Liver (tissue), 9 donors: ENCODE results near the gene RBM20. TPM values are rescaled to one million over a fixed set of nuclear protein-coding genes. Genes with fewer than 3 reads are reported as not detected.
A peak's percentile ranks its signal among the peaks of the same experiment; 100 is the strongest.

ENCODE experiments used
- DNase-seq: peaks from one replicate; pipeline ENCODE4 v3.0.0-alpha.2; 2017; ENCODE audit warnings: low spot score
- H3K27ac ChIP-seq, 2 donors: one replicate each; pipeline ENCODE4 v1.7.0; 2013; ENCODE audit warnings: inconsistent platforms in 2 of 2, low read length in 2 of 2, control low read depth in 1 of 2, low read depth in 1 of 2, mild to moderate bottlenecking in 1 of 2
- H3K27me3 ChIP-seq, 4 donors: one replicate each; pipeline versions ENCODE4 v1.6.1 to v1.7.0; 2013; ENCODE audit warnings: low read length in 3 of 4, inconsistent platforms in 1 of 4, mild to moderate bottlenecking in 1 of 4, moderate library complexity in 1 of 4; ENCODE audit not compliant: control insufficient read depth in 4 of 4, insufficient read depth in 4 of 4
- H3K36me3 ChIP-seq, 4 donors: one replicate each; pipeline versions ENCODE4 v1.6.1 to v1.7.0; 2013; ENCODE audit warnings: low read length in 3 of 4, mild to moderate bottlenecking in 3 of 4, low read depth in 1 of 4, moderate library complexity in 1 of 4; ENCODE audit not compliant: control insufficient read depth in 4 of 4, insufficient read depth in 3 of 4
- H3K4me1 ChIP-seq, 4 donors: one replicate each; pipeline versions ENCODE4 v1.6.1 to v1.7.0; 2013; ENCODE audit warnings: low read length in 3 of 4, mild to moderate bottlenecking in 3 of 4, moderate library complexity in 1 of 4; ENCODE audit not compliant: control insufficient read depth in 4 of 4, insufficient read depth in 4 of 4
- H3K4me3 ChIP-seq, 3 donors: one replicate each; pipeline versions ENCODE4 v1.6.1 to v1.7.0; 2013; ENCODE audit warnings: low read length in 3 of 3, control low read depth in 1 of 3, low read depth in 1 of 3, mild to moderate bottlenecking in 1 of 3
- H3K9ac ChIP-seq, 2 donors: one replicate each; pipeline ENCODE4 v1.7.0; 2013; ENCODE audit warnings: low read length in 2 of 2, mild to moderate bottlenecking in 2 of 2, moderate library complexity in 2 of 2, control low read depth in 1 of 2, low read depth in 1 of 2
- H3K9me3 ChIP-seq, 4 donors: one replicate each; pipeline versions ENCODE4 v1.6.1 to v1.7.0; 2013; ENCODE audit warnings: low read length in 3 of 4; ENCODE audit not compliant: control insufficient read depth in 4 of 4
- CTCF ChIP-seq: fragments of 150-350 bp; IDR thresholded peaks from 2 replicates; pipeline ENCODE4 v1.5.1; 2017; ENCODE audit warnings: improper control_type of control experiment, low read depth, low read length; ENCODE audit not compliant: missing input control
- EGR1 ChIP-seq, 2 donors: IDR thresholded peaks; 2 replicates each; pipeline ENCODE4 v1.6.1; 2016 to 2018; ENCODE audit warnings: antibody characterized with exemption in 2 of 2, low read depth in 2 of 2
- FOXA1 ChIP-seq: IDR thresholded peaks from 2 replicates; pipeline ENCODE4 v1.6.1; 2016; ENCODE audit warnings: antibody characterized with exemption
- FOXA2 ChIP-seq: IDR thresholded peaks from 2 replicates; pipeline ENCODE4 v1.6.1; 2016; ENCODE audit warnings: antibody characterized with exemption
- GABPA ChIP-seq, 2 donors: IDR thresholded peaks in 1 of 2; conservative IDR thresholded peaks in 1 of 2; 2 replicates each; pipeline ENCODE4 v1.6.1; 2016; ENCODE audit warnings: antibody characterized with exemption in 2 of 2, mild to moderate bottlenecking in 1 of 2, moderate library complexity in 1 of 2
- HNF4A ChIP-seq, 2 donors: conservative IDR thresholded peaks; 2 replicates each; pipeline ENCODE4 v1.6.1; 2016; ENCODE audit warnings: antibody characterized with exemption in 2 of 2, mild to moderate bottlenecking in 2 of 2
- HNF4G ChIP-seq: IDR thresholded peaks from 2 replicates; pipeline ENCODE4 v1.6.1; 2016; ENCODE audit warnings: antibody characterized with exemption
- JUND ChIP-seq, 2 donors: IDR thresholded peaks; 2 replicates each; pipeline ENCODE4 v1.6.1; 2016; ENCODE audit warnings: antibody characterized with exemption in 2 of 2
- MAX ChIP-seq: IDR thresholded peaks from 2 replicates; pipeline ENCODE4 v1.6.1; 2016; ENCODE audit warnings: antibody characterized with exemption
- NR2F2 ChIP-seq: IDR thresholded peaks from 2 replicates; pipeline ENCODE4 v1.6.1; 2016; ENCODE audit warnings: antibody characterized with exemption
- RAD21 ChIP-seq, 2 donors: IDR thresholded peaks; 2 replicates each; pipeline ENCODE4 v1.6.1; 2016; ENCODE audit warnings: antibody characterized with exemption in 2 of 2, mild to moderate bottlenecking in 2 of 2
- REST ChIP-seq: IDR thresholded peaks from 2 replicates; pipeline ENCODE4 v1.6.1; 2016; ENCODE audit warnings: antibody characterized with exemption, mild to moderate bottlenecking
- RXRA ChIP-seq, 2 donors: IDR thresholded peaks; 2 replicates each; pipeline ENCODE4 v1.6.1; 2017 to 2018; ENCODE audit warnings: antibody characterized with exemption in 2 of 2, mild to moderate bottlenecking in 1 of 2
- SP1 ChIP-seq: IDR thresholded peaks from 2 replicates; pipeline ENCODE4 v1.6.1; 2018; ENCODE audit warnings: antibody characterized with exemption, mild to moderate bottlenecking
- TAF1 ChIP-seq: conservative IDR thresholded peaks from 2 replicates; pipeline ENCODE4 v1.6.1; 2016; ENCODE audit warnings: antibody characterized with exemption, mild to moderate bottlenecking
- YY1 ChIP-seq: IDR thresholded peaks from 2 replicates; pipeline ENCODE4 v1.6.1; 2016; ENCODE audit warnings: antibody characterized with exemption, mild to moderate bottlenecking
- ZBTB33 ChIP-seq: IDR thresholded peaks from 2 replicates; pipeline ENCODE4 v1.6.1; 2016; ENCODE audit warnings: antibody characterized with exemption
- WGBS: extraction: QIAGEN DNeasy Blood & Tissue Kit; methylation state at CpG from one replicate; pipeline ENCODE4 v1.1.7; 2013; 5-methylcytosine and 5-hydroxymethylcytosine counted together
- polyA plus RNA-seq, 2 donors: library from polyadenylated mRNA; stranded (reverse) in 1 of 2; unstranded in 1 of 2; fragments of 200-250 nt in 1 of 2; fragments of >200 nt in 1 of 2; fragmentation: Nextera tagmentation in 1 of 2; extraction: Ambion mirVana in 1 of 2; gene quantifications; one replicate each; pipeline versions ENCODE4 v1.2.1 to v1.2.3, GENCODE V29; 2013 to 2015
- total RNA-seq, 2 donors: library from RNA; depleted of rRNA; stranded (reverse); fragments of >200 nt; gene quantifications; one replicate each; pipeline ENCODE4 v1.2.3, GENCODE V29; 2014
- donor health status: healthy.
- donor health status: healthy.
- donor health status: healthy.
- donor health status: healthy.
- donor health status: healthy.

The RBM20 gene
- total and polyA plus RNA-seq, 4 donors: 0.03 to 0.08 (median 0.05) TPM; not detected in 1

GRCh38 chr10:110813743-110814472, 169.8 kb downstream of the RBM20 start:
- no peak overlapping the region for H3K27ac ChIP-seq
- TF ChIP-seq HNF4A (conservative IDR thresholded peaks at IDR 0.05) (peak; percentile 89 to 94), RAD21 (IDR thresholded peaks at IDR 0.05) (peak in 1 of 2 donors; percentile 26), RXRA (IDR thresholded peaks at IDR 0.05) (peak; percentile 53 to 70), FOXA2 (peak; percentile 11), HNF4G (peak; percentile 73), REST (no peak), FOXA1 (no peak), GABPA (IDR thresholded peaks at IDR 0.05 in 1 of 2, conservative IDR thresholded peaks at IDR 0.05 in 1 of 2) (no peak), SP1 (peak; percentile 37)
- no peak overlapping the region for H3K9ac ChIP-seq
- peaks cover 0 to 15% (median 8%) of the 10 kb centered on the region in 4 donors for H3K4me1 ChIP-seq
- no peaks in the 10 kb centered on the region for H3K36me3 ChIP-seq
- WGBS: 68% methylated on average over 8 of the region's 8 CpGs
- no peak overlapping the region for H3K4me3 ChIP-seq
- H3K9me3 ChIP-seq: no peaks in the 10 kb centered on the region
- no peak for DNase-seq
- no peaks in the 10 kb centered on the region for H3K27me3 ChIP-seq

DNA sequence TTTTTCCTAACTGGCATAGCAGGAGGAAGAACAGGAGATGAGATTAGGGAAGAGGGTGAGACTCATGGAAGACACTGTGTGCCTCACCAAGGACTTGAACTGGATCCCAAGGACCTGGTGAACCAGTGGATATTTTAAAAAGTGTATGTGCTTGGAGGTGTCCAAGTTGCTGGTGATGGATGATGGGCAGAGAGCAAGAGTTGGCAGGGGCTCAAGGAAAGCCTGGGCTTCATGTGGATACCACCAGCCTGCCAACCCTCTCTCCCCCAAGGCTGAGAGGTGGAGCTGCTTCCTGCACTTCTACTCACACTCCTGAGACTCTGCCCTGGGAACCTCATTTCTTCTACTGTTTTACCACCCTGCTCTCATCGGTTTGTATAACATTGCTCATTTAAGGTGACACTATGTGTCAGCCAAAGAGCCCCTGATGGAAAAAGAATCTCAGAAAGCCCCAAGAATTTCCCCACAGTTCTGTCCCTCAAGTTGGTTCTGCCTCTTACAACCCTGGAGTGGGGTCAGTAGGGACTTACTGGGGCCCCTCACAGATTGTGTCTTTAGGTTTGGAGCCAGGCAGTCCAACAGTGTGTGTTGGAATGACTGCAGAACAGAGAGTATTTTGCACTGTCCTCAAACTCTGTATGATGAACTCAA, 171.3 kb downstream of the RBM20 start:
- Histone ChIP-seq H3K27me3 (no peaks in the 10 kb centered on the region), H3K9ac (no peak overlapping the region), H3K36me3 (no peaks in the 10 kb centered on the region), H3K4me1 (peaks cover 0 to 23% (median 18%) of the 10 kb centered on the region in 4 donors), H3K4me3 (no peak overlapping the region), H3K9me3 (no peaks in the 10 kb centered on the region), H3K27ac (no peak overlapping the region)
- TF ChIP-seq ZBTB33: no peak
- TF ChIP-seq HNF4A (conservative IDR thresholded peaks at IDR 0.05): no peak
- no peak for TF ChIP-seq JUND (IDR thresholded peaks at IDR 0.05)
- TF ChIP-seq TAF1: no peak
- TF ChIP-seq EGR1 (IDR thresholded peaks at IDR 0.05; ENCODE audit: low read depth in 2 of 2): no peak
- no peak for TF ChIP-seq FOXA2
- no peak for TF ChIP-seq MAX
- TF ChIP-seq REST: no peak
- no peak for TF ChIP-seq CTCF
- no peak for TF ChIP-seq NR2F2
- TF ChIP-seq RAD21 (IDR thresholded peaks at IDR 0.05): no peak
- no peak for TF ChIP-seq YY1
- no peak for TF ChIP-seq FOXA1
- no peak for TF ChIP-seq RXRA (IDR thresholded peaks at IDR 0.05)
- WGBS: 86% methylated on average over 1 of the region's 1 CpG
- no peak for DNase-seq
